HG02759 (cell line): Measurements from ENCODE around the gene MYH10.
A peak's percentile ranks its signal among the peaks of the same experiment; 100 is the strongest.

Experiments used
- ATAC-seq: cut with Tn5 transposase; IDR thresholded peaks from one replicate; pipeline ENCODE4 v1.9.1; 2021; ENCODE audit warnings: mild to moderate bottlenecking, moderate library complexity; ENCODE audit not compliant: unreplicated experiment

The MYH10 gene

DNA sequence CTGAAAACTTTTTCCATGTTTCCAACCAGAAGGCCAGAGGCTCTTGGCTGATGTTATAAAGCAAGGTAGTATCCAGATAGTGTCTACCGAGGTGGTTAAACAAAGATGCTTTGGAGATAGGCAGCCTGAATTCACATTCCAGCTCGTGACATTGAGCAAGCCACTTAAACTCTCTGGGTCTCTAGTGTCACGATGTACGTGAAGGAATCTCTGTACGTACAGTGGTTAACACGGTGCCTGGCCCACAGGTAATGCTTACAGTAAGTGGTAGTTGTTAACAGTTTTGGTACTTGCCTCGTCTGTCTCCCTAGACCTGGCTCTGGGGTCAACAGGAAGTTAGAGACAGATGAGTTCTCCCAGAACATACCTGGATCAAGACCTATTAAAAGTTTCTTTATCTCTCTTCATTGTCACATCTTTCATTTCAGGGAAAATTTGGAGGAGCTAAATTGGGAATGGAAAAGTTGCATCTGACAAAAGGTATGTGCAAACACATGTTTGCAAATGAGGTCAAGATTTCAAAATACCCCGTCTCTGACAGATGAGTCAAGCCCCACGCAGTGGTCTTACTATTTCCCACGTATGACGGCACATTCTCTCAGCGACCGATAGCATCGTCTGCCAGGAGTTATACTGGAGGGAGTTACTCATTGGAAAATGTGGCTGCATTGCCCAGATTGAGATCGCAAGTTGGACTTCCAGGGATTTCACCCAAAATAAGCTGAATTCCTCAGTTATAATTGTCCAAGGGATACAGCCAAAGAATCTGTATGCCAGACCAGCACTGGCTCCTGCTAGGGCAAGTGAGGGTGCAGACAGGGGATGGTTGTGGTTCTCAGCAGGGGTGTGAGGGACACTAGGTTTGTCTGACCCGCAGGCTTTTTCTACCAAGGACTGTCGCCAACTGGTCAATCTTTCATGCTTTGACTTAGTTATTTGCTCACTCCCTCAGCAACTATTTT, 18.9 kb upstream of the MYH10 start:
- no peak for ATAC-seq

DNA sequence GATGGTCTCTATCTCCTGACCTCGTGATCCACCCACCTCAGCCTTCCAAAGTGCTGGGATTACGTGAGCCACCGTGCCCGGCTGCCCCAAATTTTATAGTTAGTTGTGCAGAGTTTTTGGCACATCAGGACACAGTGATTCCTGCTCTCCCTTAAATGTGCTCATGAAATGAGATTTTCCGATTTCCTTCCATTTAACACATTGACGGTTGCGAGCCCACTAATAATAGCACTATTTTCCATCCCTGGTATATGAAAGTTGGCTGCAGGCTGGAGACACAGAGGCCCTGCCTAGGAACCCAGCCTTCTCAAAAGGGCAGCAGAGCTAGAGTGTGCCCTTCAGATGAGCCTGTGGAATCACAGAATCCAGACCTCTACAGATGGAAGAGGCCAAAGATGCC, 17.4 kb upstream of the MYH10 start:
- no peak for ATAC-seq

DNA sequence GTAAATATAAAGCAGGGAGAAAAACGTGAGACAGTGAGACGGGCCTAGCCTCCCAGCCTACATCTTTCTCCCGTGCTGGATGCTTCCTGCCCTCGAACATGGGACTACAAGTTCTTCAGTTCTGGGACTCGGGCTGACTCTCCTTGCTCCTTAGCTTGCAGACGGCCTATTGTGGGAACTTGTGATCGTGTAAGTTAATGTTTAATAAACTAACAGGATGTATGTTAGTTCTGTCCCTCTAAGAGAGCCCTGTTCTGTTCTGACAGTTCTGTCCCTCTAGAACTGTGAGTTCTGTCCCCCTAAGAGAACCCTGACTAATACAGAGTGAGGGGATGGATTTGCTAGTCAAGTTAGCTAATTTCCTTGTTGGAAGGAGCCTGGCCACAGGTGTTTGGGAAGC, 16.7 kb upstream of the MYH10 start:
- ATAC-seq = no peak

DNA sequence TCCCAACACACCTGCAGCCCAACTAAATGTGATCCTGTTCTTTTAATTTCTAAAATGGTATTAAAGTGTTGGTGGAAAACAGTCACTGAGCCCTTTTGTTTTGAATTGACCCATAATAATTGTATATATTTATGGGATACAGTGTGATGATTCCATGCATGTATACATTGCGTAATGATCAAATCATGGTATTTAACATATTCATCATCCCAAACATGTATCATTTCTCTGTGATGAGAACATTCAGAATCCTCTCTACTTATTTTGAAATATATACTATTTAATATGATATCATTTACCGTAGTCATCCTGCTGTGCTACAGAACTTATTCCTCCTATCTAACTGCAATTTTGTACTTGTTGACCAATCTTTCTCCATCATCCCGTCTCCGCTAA, 14.0 kb upstream of the MYH10 start:
- no peak for ATAC-seq

DNA sequence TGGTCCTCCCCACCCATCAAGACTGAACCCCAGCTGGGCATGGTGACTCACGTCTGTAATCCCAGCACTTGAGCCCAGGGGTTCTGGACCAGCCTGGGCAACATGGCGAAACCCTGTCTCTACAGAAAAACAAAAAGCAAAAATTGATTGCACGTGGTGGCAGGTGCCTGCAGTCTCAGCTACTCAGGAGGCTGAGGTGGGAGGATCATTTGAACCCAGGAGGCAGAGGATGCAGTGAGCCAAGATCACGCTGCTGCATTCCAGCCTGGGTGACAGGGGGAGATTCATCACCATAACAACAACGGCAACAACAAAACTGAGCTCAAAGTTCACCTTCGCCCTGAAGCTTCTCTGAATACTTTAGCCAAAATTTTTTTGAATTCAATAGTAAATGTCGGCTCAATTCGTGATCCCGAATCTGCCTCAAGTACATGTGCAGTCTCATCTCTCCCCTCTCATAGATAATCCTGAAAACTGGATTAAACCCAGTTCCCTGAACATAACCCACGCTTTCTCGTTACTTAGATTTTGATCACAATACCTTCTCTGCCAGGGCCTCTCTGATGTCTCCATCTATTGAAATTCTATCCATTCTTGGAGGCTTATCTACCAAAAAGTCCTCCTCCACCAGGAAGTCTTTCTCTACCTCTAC, 13.5 kb upstream of the MYH10 start:
- ATAC-seq = no peak

DNA sequence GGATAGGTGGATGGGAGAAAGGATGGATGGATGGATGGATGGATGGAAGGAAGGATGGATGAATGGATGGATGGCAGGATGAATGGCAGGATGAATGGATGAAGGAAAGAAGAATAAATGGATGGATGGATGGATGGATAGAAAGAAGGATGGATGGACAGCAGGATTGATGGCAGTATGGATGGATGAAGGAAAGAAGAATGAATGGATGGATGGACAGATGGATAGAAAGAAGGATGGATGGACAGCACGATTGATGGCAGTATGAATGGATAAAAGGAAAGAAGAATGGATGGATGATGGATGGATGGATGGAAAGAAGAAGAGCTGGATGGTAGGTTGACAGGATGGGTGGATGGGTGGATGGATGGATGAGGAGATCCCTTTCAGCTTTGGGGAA, 9.2 kb upstream of the MYH10 start:
- no peak for ATAC-seq

DNA sequence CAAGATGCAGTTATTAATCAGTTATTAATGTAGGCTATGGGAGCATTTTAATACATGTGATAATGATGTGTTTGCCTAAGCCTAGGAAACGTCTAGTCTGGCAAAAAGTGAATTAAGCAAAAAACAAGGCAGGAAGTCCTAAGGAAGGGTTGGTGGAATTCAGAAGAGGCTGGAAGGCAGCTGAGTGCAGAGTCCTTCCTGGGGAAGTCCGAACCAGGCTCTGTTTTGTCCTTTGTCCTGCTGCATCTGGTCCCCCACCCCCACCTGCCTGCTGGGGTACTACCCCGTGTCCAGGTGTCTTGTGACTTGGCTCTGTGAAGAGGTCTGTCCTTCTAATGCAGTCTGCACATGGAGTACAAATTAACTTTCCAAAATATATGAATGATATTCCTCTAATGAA, 1.5 kb upstream of the MYH10 start:
- ATAC-seq = no peak

DNA sequence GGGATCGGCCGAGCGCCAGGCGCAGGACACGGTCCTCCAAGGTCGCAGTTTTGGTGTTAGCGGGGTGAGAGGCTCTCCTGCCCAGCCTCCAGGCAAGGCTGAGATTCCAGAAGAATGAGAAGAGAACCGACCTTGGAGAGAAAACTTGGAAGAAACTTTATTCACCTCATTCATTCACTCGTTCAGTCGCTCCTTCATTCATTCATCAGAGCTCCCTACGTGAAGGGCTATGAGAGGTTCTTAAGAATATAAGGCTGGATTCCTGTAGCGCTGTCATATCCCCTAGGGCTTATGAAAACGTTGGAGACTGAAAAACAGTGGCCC, 991 bp upstream of the MYH10 start:
- ATAC-seq = no peak

DNA sequence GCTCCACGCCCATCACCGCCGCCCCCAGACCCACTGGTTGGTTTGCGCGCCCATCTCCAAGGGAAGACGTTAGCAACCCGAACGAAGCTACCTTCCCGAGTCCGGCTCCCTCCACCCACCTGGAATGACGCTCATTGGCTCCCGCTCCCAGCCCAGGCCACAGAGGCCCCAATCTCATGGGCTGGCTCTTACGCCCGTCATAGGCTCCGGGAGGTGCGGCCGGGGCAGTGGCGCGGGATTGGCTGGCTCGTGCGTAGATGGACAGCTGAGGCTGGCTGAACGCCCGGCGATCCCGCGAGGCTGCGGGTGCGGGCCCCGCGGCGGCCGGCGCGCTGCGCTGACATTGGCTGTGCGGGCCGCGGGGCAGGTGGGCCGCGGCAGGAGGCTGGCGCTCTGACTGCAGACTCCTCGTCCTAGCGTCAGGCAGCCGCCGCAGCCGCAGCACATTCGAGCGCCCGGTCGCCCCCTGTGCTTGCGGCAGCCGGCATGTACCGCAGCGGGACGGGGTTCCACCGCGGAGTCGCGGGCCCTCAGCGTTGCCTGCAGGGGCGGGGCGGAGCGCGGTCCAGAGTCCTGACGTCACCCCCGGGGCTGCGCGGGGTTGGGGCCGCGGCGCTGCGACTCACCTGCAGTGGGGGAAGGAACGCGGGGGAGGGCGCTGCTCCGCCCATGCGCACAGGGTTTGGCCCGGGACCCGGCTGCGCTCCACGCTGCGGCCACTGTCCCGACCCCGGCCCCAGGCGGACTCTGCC, 453 bp upstream of the MYH10 start:
- peak; percentile 95 for ATAC-seq

DNA sequence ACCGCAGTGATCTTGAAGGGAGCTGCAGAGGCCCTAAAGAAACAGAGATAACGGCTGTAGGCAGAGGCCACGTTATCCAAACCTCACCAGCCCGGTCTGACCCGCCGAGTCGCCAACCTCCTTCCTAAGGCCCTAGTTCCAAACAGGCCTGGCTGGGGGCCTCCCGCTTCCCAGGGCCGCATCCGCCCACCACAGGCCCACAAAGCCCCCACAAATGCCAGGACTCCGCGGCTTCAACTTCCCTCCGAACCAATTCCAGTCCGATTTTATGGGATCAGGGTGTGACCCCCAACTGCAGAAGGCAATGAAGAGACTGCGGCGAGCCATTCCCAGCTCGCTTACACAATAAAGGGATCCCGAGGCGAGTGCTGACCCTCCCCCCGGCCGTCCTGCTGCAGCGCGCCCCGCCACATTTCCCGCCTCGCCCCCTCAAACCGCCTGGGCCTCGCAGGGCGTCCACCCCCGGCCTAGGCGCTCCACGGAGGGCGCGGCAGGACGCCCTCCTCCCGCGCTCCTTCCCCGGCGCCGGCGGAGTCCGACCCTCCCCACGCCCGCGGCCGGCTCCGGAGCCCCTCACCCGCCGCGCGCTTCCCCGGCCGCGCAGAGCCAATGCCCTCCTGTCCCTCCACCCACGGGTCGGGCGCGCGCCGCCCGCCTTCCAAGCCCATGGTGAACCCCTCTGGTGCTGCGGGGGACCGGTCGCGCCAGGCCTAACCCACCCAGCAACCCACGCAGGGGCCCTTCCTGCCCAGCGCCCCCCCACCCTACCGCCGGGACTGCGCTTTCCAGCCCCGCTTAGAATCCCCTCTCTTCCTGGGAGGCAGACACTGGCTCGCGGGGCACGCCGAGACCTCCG, 926 bp downstream of the MYH10 start:
- no peak for ATAC-seq

DNA sequence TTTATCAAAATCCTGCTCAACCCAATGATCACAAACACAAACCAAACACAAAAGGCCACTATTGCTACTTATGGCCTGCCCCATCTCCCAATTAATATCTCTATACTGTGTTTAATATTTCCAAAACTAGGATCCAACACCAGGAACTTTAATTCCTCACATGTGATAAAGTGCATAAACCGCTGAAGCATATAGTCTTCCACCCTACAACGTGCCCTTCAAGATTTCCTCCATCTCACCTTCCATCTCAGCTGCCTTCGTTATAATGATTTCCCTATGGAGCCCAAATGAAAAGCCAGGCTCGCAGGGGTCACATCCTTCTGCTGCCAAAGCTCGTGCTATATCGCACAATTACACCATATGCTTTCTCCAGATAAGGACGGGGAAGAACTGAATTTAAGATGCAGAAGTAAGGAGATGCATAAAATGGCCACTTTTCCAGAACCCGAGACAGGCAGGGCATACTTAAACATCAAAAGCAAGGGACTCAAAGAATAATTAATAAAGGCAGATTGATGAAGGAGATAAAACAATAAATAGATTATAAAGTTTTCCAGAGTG, 1.8 kb downstream of the MYH10 start:
- ATAC-seq = no peak

DNA sequence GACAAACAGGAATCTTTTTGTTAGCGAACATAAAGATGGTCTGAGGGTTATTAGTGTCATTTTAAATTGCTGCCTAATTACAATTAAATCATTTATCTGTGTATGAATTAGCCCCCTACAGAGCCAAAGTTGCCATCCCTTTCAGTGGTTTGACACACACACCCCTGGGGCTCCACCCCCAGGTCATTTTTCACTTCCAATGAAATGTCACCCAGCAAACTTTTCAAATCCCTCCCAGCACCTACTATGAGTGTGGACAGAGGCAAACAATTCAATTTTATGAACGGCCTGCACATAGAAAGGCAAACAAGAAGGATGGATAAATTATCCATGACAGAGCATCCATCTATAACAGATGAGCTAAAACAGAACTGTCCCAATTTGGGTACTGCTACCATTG, 2.4 kb downstream of the MYH10 start:
- no peak for ATAC-seq

DNA sequence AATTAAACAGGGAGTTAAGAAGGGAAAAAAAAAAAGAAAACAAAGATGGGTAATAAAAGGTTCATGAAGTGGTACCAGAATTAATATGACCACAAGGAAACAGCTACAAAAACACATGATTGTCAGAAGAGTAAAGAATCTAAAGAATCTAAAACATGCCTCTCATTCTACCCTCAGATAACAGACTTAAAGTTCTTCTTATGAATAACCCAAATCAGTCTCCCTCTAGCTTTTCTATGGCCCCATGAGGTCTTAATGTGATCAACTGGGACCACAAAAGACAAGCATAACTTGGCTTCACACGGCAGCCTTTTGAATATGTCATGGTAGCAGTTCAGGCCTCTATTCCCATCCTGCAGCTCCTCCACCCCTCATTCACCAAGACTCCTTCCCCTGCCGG, 6.9 kb downstream of the MYH10 start:
- ATAC-seq = no peak

DNA sequence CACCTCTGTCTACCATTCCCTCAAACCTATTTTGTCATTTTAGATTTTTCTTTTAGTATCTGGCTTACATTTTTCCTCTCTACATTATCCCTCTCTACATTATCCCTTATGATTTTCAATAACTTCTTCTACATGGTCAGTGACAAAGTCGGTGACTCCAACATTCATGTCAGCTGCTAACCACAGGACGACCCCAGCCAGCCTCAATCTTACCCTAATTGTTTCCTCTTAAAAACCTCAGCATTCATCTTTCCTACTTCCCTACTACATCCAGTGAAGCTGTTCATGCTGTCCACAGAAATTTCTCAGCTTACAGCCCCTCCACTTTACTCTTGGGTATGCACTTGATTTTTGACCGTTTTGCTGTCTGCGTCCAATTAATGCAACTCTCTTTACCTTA, 8.3 kb downstream of the MYH10 start:
- ATAC-seq = no peak

DNA sequence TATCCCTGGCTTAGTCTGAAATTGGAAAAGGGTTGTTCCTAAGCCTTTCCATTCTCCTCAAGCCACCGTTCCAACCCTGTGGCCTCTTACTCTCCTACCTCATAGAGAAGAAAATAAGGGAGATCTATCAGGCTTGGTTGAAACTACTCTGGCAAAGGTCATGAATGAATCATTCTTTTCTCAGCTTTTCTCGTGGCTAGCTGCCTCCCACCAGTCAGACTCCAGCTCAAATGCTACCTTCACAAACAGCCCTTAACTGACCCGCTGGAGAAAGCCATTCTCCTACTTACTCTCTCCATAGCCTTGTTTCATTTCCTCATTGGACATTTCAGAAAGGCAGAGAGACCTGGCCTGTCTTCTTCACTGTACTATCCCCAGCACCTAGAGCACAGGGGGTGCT, 8.9 kb downstream of the MYH10 start:
- ATAC-seq = no peak

DNA sequence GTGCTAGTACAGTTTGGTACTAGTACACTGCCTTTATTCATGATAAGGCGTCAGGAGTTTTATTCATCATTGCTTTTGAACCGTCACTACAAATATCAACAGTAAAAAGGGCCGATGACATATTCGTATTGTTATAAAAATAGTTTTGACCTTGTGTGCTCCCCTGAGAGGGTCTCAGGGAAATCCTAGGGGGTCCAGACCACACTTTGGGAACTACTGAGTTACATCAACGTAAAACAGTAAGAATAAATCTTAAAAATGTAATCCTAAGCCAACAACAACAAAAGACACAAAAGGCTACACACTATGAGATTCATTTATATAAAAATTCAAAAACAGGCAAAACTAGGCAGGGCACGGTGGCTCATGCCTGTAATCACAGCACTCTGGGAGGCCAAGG, 11.2 kb downstream of the MYH10 start:
- ATAC-seq = no peak

DNA sequence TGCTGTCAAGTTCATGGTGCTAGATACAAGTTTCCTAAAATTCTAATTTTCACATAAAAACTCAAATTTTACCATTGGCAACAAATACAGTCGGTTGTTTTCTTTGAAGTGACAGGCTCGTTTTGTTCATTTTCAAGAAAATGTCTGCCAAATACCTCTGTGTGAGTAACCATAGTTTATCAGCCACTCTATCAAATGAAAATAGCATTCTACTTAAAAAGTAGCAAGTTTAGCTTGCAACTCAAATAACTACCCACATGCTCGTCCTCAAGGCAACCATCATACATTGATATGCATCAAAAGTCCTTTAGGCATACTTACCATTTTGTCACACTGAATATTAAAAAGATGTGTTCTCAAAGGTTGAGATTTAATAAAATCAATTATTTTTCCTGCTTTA, 11.7 kb downstream of the MYH10 start:
- no peak for ATAC-seq

DNA sequence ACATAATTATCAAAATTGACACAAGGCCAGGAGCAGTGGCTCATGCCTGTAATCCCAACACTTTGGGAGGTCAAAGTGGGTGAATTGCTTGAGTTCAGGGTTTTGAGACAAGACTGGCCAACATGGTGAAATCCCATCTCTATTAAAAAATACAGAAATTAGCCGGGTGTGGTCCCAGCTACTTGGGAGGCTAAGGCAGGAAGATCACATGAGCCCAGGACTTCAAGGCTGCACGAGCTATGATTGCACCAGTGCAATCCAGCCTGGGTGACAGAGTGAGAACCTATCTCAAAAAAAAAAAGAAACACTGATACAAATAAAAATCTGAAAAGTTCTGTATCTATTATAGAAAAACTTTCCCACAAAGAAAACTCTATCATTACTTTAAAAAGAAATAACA, 15.5 kb downstream of the MYH10 start:
- no peak for ATAC-seq

DNA sequence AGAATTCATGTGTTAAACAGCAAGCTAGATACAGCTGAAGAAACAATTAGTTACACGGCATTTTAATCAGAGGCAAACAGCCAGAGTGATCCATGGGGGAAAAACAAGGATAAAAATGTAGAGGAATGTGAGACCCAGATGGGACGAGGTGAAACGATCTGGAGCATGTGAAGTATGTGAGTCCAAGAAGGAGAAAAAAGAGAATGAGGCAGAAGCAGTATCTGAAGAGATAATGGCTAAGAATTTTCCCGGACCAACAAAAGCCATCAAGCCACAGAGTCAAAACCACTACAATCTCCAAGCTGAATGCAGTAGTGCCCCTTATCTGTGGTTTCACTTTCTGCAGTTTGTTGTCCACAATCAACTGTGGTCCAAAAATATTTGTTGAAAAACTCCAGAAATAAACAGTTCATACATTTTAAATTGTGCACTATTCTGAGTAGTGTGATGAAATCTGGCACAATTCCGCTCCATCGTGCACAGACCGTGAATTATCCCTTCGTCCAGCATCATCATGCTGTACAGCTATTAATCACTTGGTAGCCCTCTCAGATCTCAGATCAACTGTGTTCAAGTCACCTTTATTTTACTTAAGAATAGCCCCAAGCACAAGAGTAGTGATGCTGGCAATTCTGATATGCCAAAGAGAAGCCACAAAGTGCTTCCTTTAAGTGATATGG, 18.8 kb downstream of the MYH10 start:
- no peak for ATAC-seq

DNA sequence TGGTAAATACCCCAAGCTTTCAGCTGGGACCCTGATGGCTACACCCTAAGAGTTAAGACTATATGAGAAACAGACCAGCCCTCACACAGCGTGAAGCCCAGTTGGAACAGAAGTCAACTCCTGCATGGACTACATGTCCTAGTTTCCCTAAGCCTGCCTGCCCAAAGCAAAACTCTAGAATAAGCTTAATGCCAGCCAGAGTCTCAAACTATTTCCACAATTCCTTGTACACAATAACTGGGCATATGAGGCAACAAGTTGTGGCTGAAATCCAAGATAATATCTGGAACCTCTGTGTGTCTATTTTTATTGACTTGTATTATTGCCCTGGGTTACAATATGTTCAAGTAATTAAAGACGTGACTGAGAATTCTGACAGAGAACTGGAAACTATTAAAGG, 19.4 kb downstream of the MYH10 start:
- no peak for ATAC-seq
